ENCODE data around the gene REEP3. TPM values are rescaled to one million over a fixed set of nuclear protein-coding genes. Genes with fewer than 3 reads are reported as not detected.
A peak's percentile ranks its signal among the peaks of the same experiment; 100 is the strongest.

The REEP3 gene
- total and polyA plus RNA-seq, 2 experiments from 2014 or later: 43.1 to 73.6 TPM

DNA sequence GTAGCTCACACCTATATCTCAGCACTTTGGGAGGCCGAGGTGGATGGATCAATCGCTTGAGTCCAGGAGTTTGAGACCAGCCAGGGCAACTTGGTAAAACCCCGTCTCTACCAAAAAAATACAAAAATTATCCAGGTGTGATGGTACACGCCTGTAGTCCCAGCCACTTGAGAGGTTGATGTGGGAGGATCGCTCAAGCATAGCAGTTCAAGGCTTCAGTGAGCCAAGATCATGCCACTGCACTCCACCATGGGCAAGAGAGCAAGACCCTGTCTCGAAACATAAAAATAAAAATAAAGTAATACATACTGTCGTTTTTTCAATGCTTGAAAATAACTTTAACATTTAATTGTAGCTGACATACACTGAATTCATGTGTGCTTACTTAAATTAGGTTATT lies 57.3 kb downstream of the REEP3 start:
- no peaks in the 10 kb centered on the region for H3K27me3 ChIP-seq
- peaks cover 11% of the 10 kb centered on the region for H3K4me1 ChIP-seq (ENCODE audit: insufficient read depth)
- no peak overlapping the region for H3K4me3 ChIP-seq
- 92% methylated on average over 7 of the region's 7 CpGs for WGBS (ENCODE audit: low lambda C conversion rate, missing lambda C conversion rate)
- no peak overlapping the region for H3K4me2 ChIP-seq
- DNase-seq (ENCODE audit: low spot score): no peak
- no peak overlapping the region for H3K27ac ChIP-seq
- H3K36me3 ChIP-seq (replicated peaks; ENCODE audit: insufficient read depth, low read depth): no peaks in the 10 kb centered on the region
- TF ChIP-seq, protein P1, sequence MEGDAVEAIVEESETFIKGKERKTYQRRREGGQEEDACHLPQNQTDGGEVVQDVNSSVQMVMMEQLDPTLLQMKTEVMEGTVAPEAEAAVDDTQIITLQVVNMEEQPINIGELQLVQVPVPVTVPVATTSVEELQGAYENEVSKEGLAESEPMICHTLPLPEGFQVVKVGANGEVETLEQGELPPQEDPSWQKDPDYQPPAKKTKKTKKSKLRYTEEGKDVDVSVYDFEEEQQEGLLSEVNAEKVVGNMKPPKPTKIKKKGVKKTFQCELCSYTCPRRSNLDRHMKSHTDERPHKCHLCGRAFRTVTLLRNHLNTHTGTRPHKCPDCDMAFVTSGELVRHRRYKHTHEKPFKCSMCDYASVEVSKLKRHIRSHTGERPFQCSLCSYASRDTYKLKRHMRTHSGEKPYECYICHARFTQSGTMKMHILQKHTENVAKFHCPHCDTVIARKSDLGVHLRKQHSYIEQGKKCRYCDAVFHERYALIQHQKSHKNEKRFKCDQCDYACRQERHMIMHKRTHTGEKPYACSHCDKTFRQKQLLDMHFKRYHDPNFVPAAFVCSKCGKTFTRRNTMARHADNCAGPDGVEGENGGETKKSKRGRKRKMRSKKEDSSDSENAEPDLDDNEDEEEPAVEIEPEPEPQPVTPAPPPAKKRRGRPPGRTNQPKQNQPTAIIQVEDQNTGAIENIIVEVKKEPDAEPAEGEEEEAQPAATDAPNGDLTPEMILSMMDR (IDR thresholded peaks at IDR 0.05; ENCODE audit: poor library complexity): no peak
- no peak for TF ChIP-seq EZH2 (IDR thresholded peaks at IDR 0.05; ENCODE audit: borderline replicate concordance)
- TF ChIP-seq EZH2phosphoT487 (IDR thresholded peaks at IDR 0.05; ENCODE audit: low read depth, severe bottlenecking, unreplicated experiment): no peak
- no peaks in the 10 kb centered on the region for H4K20me1 ChIP-seq (ENCODE audit: insufficient read depth, poor library complexity, severe bottlenecking)
- H3K79me2 ChIP-seq: peaks cover 9% of the 10 kb centered on the region
- H3K9me2 ChIP-seq (replicated peaks; ENCODE audit: insufficient read depth): no peaks in the 10 kb centered on the region
- H2AFZ ChIP-seq: no peak overlapping the region
- no peaks in the 10 kb centered on the region for H3K9me3 ChIP-seq (ENCODE audit: low read depth)

DNA sequence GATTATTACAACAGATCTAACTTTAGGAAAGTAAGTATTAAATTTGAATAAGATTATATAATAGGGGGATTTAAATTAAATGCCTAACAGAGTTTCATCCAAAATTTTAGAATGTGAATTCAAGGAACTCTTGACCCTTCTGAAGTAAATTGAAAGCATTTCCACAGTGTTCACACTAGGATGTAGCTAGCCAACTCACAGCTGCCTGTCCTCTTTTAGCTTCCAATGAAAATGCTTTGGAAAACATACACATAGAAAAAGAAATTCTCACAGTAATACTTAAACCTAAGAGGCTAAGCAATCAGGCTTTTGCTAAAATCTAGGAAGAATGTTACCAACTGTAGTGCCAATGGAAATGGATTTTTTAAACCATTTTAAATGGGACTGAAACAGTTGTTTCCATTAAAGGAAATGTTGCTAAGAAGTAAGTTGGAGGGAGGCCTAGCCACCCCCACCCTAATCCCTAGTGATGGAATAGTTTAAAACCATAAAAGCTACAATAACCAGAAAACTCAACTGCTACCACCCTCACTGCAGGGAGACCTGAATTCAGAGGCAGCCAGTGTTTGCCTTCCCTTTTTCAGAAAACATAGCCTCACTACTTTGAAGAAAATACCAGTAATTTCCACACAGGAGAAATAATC lies 58.3 kb downstream of the REEP3 start:
- Histone ChIP-seq H3K9me2 (replicated peaks; ENCODE audit: insufficient read depth) (no peaks in the 10 kb centered on the region), H3K9me3 (ENCODE audit: low read depth) (no peaks in the 10 kb centered on the region), H3K27me3 (no peaks in the 10 kb centered on the region), H3K79me2 (peaks cover 9% of the 10 kb centered on the region), H3K4me3 (no peak overlapping the region), H2AFZ (no peak overlapping the region), H3K4me2 (no peak overlapping the region), H3K36me3 (replicated peaks; ENCODE audit: insufficient read depth, low read depth) (no peaks in the 10 kb centered on the region), H3K4me1 (ENCODE audit: insufficient read depth) (peaks cover 1% of the 10 kb centered on the region), H3K27ac (peak overlapping the region; percentile 3), H4K20me1 (ENCODE audit: insufficient read depth, poor library complexity, severe bottlenecking) (no peaks in the 10 kb centered on the region)
- DNase-seq (ENCODE audit: low spot score): no peak
- TF ChIP-seq, protein P1 (IDR thresholded peaks at IDR 0.05; ENCODE audit: poor library complexity): no peak
- TF ChIP-seq EZH2 (IDR thresholded peaks at IDR 0.05; ENCODE audit: borderline replicate concordance) (no peak), EZH2phosphoT487 (IDR thresholded peaks at IDR 0.05; ENCODE audit: low read depth, severe bottlenecking, unreplicated experiment) (no peak)

DNA sequence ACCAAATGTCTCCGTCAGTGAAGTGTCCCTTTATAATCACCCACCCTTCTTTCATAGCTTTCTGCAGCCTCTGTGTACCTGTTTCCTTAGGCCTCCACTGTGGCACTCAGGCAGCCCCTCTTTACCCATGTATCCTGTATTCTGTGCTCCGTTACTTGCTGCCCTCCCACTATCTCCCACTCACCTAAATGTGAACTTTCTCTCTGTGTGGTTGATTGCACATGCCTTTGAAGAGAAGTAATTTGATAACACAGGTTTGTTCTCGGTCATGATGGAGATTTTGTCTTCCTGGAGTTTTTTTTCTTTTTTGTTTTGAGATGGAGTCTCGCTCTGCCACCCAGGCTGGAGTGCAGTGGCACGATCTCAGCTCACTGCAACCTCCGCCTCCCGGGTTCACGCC lies 61.5 kb downstream of the REEP3 start:
- no peak overlapping the region for H3K27ac ChIP-seq
- 96% methylated on average over 8 of the region's 8 CpGs for WGBS (ENCODE audit: low lambda C conversion rate, missing lambda C conversion rate)
- no peak for DNase-seq (ENCODE audit: low spot score)

More for the DNA sequence above, 61.5 kb downstream of the REEP3 start:
- Histone ChIP-seq H3K4me2 (no peak overlapping the region), H3K79me2 (peaks cover 5% of the 10 kb centered on the region), H3K9me2 (replicated peaks; ENCODE audit: insufficient read depth) (no peaks in the 10 kb centered on the region), H2AFZ (no peak overlapping the region), H3K9me3 (ENCODE audit: low read depth) (no peaks in the 10 kb centered on the region), H3K4me1 (ENCODE audit: insufficient read depth) (peaks cover 9% of the 10 kb centered on the region), H3K36me3 (replicated peaks; ENCODE audit: insufficient read depth, low read depth) (no peaks in the 10 kb centered on the region), H3K27me3 (no peaks in the 10 kb centered on the region), H4K20me1 (ENCODE audit: insufficient read depth, poor library complexity, severe bottlenecking) (no peaks in the 10 kb centered on the region), H3K4me3 (no peak overlapping the region)
- TF ChIP-seq, protein P1 (IDR thresholded peaks at IDR 0.05; ENCODE audit: poor library complexity): no peak
- TF ChIP-seq EZH2 (IDR thresholded peaks at IDR 0.05; ENCODE audit: borderline replicate concordance) (no peak), EZH2phosphoT487 (IDR thresholded peaks at IDR 0.05; ENCODE audit: low read depth, severe bottlenecking, unreplicated experiment) (no peak)
